Measurements from ENCODE around the gene NRXN2. TPM values are rescaled to one million over a fixed set of nuclear protein-coding genes. Genes with fewer than 3 reads are reported as not detected.

Gene NRXN2
- total and polyA plus RNA-seq, 4 donors, result 0.17 to 2.8 (median 1.4) TPM

DNA sequence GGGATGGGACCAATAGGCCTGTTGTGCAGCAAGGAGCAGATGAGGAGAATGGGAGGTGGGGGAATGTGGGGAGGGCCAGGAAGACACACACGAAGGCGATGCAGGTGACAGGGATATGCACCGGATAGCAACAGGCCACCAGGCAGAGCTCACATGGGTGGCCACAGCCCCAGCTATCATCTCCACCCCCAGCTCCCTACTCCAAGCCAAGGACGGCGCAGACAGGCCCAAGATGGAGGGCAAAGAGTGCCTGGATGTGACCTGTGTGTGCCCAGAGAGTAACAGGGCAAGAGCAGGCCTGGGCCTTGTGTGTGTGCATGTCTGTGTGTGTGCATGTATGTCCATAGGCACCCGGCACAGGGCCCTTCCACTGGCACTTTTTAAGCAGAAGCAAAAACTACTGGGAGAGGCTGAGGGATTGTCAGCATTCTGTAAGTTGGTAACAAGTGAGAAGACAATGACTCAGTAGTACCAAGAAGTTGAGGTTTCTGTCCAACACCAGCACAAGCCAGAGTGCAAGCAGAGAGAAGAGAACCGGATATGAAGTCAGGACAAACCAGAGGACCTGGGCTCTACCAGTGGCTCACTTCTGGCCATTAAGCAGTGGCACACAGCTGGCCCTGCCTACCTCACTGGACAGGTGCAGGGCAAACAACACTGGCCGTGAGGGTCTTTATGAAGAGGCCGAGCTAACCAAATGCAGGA is 36.4 kb downstream of the NRXN2 start:
- no peak for DNase-seq (ENCODE audit: low spot score)
- no peak overlapping the region for H3K9ac ChIP-seq (ENCODE audit: low read depth in 1 of 2, low read length in 2 of 2)
- 94% methylated on average over 9 of the region's 9 CpGs for WGBS

DNA sequence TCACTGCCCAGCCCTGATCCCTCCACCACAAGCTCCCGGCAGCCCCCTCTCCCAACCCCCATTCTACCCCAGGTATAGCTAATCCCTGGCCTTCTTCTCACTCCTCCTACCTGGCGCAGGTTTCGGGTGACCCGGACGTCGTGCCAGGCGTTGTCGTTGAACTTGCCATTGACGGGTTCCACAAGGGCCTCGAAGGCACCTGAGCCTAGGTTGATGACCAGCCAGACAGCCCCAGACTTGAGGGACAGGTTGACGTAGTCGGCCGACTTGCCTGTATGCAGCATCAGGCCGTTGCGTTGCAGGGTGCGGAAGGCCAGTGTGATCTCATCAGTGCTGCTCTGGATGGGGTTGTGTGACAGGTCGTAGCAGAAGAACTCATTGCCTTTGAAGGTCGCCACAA is 37.5 kb downstream of the NRXN2 start:
- no peaks in the 10 kb centered on the region for H3K36me3 ChIP-seq (ENCODE audit: control insufficient read depth in 4 of 4, insufficient read depth in 3 of 4, low read depth in 1 of 4, low read length in 3 of 4)
- H3K9ac ChIP-seq (ENCODE audit: low read depth in 1 of 2, low read length in 2 of 2), result no peak overlapping the region
- no peak overlapping the region for H3K4me3 ChIP-seq (ENCODE audit: low read depth in 1 of 3, low read length in 3 of 3)
- H3K9me3 ChIP-seq (ENCODE audit: control insufficient read depth in 4 of 4, low read length in 3 of 4), result no peaks in the 10 kb centered on the region
- no peak overlapping the region for H3K27ac ChIP-seq (ENCODE audit: low read depth in 1 of 2, low read length in 2 of 2)
- TF ChIP-seq FOXA1 (IDR thresholded peaks at IDR 0.05) (no peak), SP1 (IDR thresholded peaks at IDR 0.05) (no peak), TAF1 (conservative IDR thresholded peaks at IDR 0.05) (no peak)
- TF ChIP-seq, protein P1, sequence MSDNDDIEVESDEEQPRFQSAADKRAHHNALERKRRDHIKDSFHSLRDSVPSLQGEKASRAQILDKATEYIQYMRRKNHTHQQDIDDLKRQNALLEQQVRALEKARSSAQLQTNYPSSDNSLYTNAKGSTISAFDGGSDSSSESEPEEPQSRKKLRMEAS (IDR thresholded peaks at IDR 0.05), result no peak
- peaks cover 0 to 27% (median 21%) of the 10 kb centered on the region in 4 donors for H3K4me1 ChIP-seq (ENCODE audit: control insufficient read depth in 4 of 4, insufficient read depth in 4 of 4, low read length in 3 of 4)
- 90% methylated on average over 18 of the region's 18 CpGs for WGBS
- no peak for DNase-seq (ENCODE audit: low spot score)
- H3K27me3 ChIP-seq (ENCODE audit: control insufficient read depth in 4 of 4, insufficient read depth in 4 of 4, low read length in 3 of 4), result peaks cover 0 to 7% (median 1%) of the 10 kb centered on the region in 4 donors

More for the DNA sequence above, 36.4 kb downstream of the NRXN2 start:
- no peaks in the 10 kb centered on the region for H3K9me3 ChIP-seq (ENCODE audit: control insufficient read depth in 4 of 4, low read length in 3 of 4)
- H3K27ac ChIP-seq (ENCODE audit: low read depth in 1 of 2, low read length in 2 of 2), result no peak overlapping the region
- peaks cover 0 to 22% (median 15%) of the 10 kb centered on the region in 4 donors for H3K4me1 ChIP-seq (ENCODE audit: control insufficient read depth in 4 of 4, insufficient read depth in 4 of 4, low read length in 3 of 4)
- no peak overlapping the region for H3K4me3 ChIP-seq (ENCODE audit: low read depth in 1 of 3, low read length in 3 of 3)
- H3K36me3 ChIP-seq (ENCODE audit: control insufficient read depth in 4 of 4, insufficient read depth in 3 of 4, low read depth in 1 of 4, low read length in 3 of 4), result no peaks in the 10 kb centered on the region
- TF ChIP-seq HNF4G (IDR thresholded peaks at IDR 0.05) (no peak), RAD21 (IDR thresholded peaks at IDR 0.05) (no peak), NR2F2 (IDR thresholded peaks at IDR 0.05) (no peak), HNF4A (conservative IDR thresholded peaks at IDR 0.05) (no peak), FOXA1 (IDR thresholded peaks at IDR 0.05) (no peak), SP1 (IDR thresholded peaks at IDR 0.05) (no peak), JUND (IDR thresholded peaks at IDR 0.05) (no peak), TAF1 (conservative IDR thresholded peaks at IDR 0.05) (no peak), YY1 (IDR thresholded peaks at IDR 0.05) (no peak), GABPA (IDR thresholded peaks at IDR 0.05 in 1 of 2, conservative IDR thresholded peaks at IDR 0.05 in 1 of 2) (no peak)
- TF ChIP-seq, protein P2, sequence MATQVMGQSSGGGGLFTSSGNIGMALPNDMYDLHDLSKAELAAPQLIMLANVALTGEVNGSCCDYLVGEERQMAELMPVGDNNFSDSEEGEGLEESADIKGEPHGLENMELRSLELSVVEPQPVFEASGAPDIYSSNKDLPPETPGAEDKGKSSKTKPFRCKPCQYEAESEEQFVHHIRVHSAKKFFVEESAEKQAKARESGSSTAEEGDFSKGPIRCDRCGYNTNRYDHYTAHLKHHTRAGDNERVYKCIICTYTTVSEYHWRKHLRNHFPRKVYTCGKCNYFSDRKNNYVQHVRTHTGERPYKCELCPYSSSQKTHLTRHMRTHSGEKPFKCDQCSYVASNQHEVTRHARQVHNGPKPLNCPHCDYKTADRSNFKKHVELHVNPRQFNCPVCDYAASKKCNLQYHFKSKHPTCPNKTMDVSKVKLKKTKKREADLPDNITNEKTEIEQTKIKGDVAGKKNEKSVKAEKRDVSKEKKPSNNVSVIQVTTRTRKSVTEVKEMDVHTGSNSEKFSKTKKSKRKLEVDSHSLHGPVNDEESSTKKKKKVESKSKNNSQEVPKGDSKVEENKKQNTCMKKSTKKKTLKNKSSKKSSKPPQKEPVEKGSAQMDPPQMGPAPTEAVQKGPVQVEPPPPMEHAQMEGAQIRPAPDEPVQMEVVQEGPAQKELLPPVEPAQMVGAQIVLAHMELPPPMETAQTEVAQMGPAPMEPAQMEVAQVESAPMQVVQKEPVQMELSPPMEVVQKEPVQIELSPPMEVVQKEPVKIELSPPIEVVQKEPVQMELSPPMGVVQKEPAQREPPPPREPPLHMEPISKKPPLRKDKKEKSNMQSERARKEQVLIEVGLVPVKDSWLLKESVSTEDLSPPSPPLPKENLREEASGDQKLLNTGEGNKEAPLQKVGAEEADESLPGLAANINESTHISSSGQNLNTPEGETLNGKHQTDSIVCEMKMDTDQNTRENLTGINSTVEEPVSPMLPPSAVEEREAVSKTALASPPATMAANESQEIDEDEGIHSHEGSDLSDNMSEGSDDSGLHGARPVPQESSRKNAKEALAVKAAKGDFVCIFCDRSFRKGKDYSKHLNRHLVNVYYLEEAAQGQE (IDR thresholded peaks at IDR 0.05), result no peak
- TF ChIP-seq, protein P3, sequence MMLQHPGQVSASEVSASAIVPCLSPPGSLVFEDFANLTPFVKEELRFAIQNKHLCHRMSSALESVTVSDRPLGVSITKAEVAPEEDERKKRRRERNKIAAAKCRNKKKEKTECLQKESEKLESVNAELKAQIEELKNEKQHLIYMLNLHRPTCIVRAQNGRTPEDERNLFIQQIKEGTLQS (IDR thresholded peaks at IDR 0.05), result no peak
- H3K27me3 ChIP-seq (ENCODE audit: control insufficient read depth in 4 of 4, insufficient read depth in 4 of 4, low read length in 3 of 4), result peaks cover 0 to 7% (median 1%) of the 10 kb centered on the region in 4 donors

DNA sequence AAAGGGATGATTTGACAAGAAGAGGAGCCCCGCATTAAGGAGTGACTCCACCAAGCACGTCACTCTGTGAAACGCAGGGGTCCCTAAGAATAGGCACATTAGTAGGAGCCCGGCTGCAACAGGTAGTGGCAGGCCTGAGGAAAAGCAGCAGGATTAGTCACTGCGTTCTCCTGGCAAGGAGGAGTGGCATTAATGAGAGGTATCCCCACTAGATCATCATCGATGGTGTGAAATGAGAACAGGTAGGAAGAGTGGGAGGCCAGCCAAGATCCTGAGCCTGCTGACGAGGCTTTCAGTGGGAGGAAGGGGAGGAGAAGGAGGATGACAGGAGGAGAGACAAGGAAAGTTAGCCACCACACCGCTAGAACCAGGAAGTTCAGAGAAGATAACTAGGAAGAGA is 38.6 kb downstream of the NRXN2 start:
- Histone ChIP-seq H3K4me3 (ENCODE audit: low read depth in 1 of 3, low read length in 3 of 3) (no peak overlapping the region), H3K36me3 (ENCODE audit: control insufficient read depth in 4 of 4, insufficient read depth in 3 of 4, low read depth in 1 of 4, low read length in 3 of 4) (no peaks in the 10 kb centered on the region), H3K9ac (ENCODE audit: low read depth in 1 of 2, low read length in 2 of 2) (no peak overlapping the region), H3K27ac (ENCODE audit: low read depth in 1 of 2, low read length in 2 of 2) (no peak overlapping the region), H3K27me3 (ENCODE audit: control insufficient read depth in 4 of 4, insufficient read depth in 4 of 4, low read length in 3 of 4) (peaks cover 0 to 7% (median 1%) of the 10 kb centered on the region in 4 donors), H3K9me3 (ENCODE audit: control insufficient read depth in 4 of 4, low read length in 3 of 4) (no peaks in the 10 kb centered on the region), H3K4me1 (ENCODE audit: control insufficient read depth in 4 of 4, insufficient read depth in 4 of 4, low read length in 3 of 4) (peaks cover 0 to 27% (median 22%) of the 10 kb centered on the region in 4 donors)
- WGBS, result 75% methylated on average over 8 of the region's 8 CpGs
- DNase-seq (ENCODE audit: low spot score), result no peak
- TF ChIP-seq, protein P3 (IDR thresholded peaks at IDR 0.05), result no peak
- TF ChIP-seq HNF4G (IDR thresholded peaks at IDR 0.05), result no peak
- TF ChIP-seq FOXA1 (IDR thresholded peaks at IDR 0.05), result no peak
- no peak for TF ChIP-seq SP1 (IDR thresholded peaks at IDR 0.05)
- TF ChIP-seq, protein P4, sequence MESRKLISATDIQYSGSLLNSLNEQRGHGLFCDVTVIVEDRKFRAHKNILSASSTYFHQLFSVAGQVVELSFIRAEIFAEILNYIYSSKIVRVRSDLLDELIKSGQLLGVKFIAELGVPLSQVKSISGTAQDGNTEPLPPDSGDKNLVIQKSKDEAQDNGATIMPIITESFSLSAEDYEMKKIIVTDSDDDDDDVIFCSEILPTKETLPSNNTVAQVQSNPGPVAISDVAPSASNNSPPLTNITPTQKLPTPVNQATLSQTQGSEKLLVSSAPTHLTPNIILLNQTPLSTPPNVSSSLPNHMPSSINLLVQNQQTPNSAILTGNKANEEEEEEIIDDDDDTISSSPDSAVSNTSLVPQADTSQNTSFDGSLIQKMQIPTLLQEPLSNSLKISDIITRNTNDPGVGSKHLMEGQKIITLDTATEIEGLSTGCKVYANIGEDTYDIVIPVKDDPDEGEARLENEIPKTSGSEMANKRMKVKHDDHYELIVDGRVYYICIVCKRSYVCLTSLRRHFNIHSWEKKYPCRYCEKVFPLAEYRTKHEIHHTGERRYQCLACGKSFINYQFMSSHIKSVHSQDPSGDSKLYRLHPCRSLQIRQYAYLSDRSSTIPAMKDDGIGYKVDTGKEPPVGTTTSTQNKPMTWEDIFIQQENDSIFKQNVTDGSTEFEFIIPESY (IDR thresholded peaks at IDR 0.05), result no peak
- TF ChIP-seq RXRA (IDR thresholded peaks at IDR 0.05), result no peak
- TF ChIP-seq, protein P5, sequence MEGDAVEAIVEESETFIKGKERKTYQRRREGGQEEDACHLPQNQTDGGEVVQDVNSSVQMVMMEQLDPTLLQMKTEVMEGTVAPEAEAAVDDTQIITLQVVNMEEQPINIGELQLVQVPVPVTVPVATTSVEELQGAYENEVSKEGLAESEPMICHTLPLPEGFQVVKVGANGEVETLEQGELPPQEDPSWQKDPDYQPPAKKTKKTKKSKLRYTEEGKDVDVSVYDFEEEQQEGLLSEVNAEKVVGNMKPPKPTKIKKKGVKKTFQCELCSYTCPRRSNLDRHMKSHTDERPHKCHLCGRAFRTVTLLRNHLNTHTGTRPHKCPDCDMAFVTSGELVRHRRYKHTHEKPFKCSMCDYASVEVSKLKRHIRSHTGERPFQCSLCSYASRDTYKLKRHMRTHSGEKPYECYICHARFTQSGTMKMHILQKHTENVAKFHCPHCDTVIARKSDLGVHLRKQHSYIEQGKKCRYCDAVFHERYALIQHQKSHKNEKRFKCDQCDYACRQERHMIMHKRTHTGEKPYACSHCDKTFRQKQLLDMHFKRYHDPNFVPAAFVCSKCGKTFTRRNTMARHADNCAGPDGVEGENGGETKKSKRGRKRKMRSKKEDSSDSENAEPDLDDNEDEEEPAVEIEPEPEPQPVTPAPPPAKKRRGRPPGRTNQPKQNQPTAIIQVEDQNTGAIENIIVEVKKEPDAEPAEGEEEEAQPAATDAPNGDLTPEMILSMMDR (IDR thresholded peaks at IDR 0.05; ENCODE audit: low read depth, low read length, missing input control), result no peak
- no peak for TF ChIP-seq EGR1 (IDR thresholded peaks at IDR 0.05; ENCODE audit: low read depth in 2 of 2)
- no peak for TF ChIP-seq GABPA (IDR thresholded peaks at IDR 0.05 in 1 of 2, conservative IDR thresholded peaks at IDR 0.05 in 1 of 2)
- TF ChIP-seq FOXA2 (IDR thresholded peaks at IDR 0.05), result no peak
- TF ChIP-seq YY1 (IDR thresholded peaks at IDR 0.05), result no peak
- no peak for TF ChIP-seq TAF1 (conservative IDR thresholded peaks at IDR 0.05)
- TF ChIP-seq JUND (IDR thresholded peaks at IDR 0.05), result no peak
- TF ChIP-seq RAD21 (IDR thresholded peaks at IDR 0.05), result no peak
- no peak for TF ChIP-seq HNF4A (conservative IDR thresholded peaks at IDR 0.05)
- TF ChIP-seq, protein P1 (IDR thresholded peaks at IDR 0.05), result no peak

Data from liver (tissue), 9 donors.